Parathyroid adenoma (tissue), 2 donors: ENCODE results near the gene CAMKK1.

Source experiments
- H2AFZ ChIP-seq: fragments of 300-600 bp; sonication (generic); one replicate; pipeline ENCODE4 v1.7.0; 2017; ENCODE audit warnings: antibody characterized with exemption, mild to moderate bottlenecking
- H3K27ac ChIP-seq: fragments of 300-600 bp; sonication (generic); one replicate; pipeline ENCODE4 v1.7.0; 2017
- H3K27me3 ChIP-seq: fragments of 300-600 bp; sonication (generic); one replicate; pipeline ENCODE4 v1.7.0; 2017; ENCODE audit warnings: low read length; ENCODE audit not compliant: control insufficient read depth, insufficient read depth
- H3K36me3 ChIP-seq: fragments of 300-600 bp; sonication (generic); one replicate; pipeline ENCODE4 v1.7.0; 2017; ENCODE audit warnings: low read length; ENCODE audit not compliant: control insufficient read depth, insufficient read depth
- H3K4me1 ChIP-seq: fragments of 300-600 bp; sonication (generic); one replicate; pipeline ENCODE4 v1.7.0; 2017; ENCODE audit warnings: control low read depth
- H3K4me2 ChIP-seq: fragments of 300-600 bp; sonication (generic); one replicate; pipeline ENCODE4 v1.7.0; 2017; ENCODE audit warnings: low read length
- H3K4me3 ChIP-seq: fragments of 300-600 bp; sonication (generic); one replicate; pipeline ENCODE4 v1.7.0; 2017; ENCODE audit warnings: low read depth, low read length
- H3K79me2 ChIP-seq: fragments of 300-600 bp; sonication (generic); one replicate; pipeline ENCODE4 v1.7.0; 2017; ENCODE audit warnings: control low read depth
- H3K9ac ChIP-seq: fragments of 300-600 bp; sonication (generic); one replicate; pipeline ENCODE4 v1.7.0; 2017; ENCODE audit warnings: mild to moderate bottlenecking
- H3K9me3 ChIP-seq: fragments of 300-600 bp; sonication (generic); one replicate; pipeline ENCODE4 v1.7.0; 2017; ENCODE audit warnings: low read length; ENCODE audit not compliant: control insufficient read depth
- TF ChIP-seq, protein P1 (sequence below): fragments of 300-600 bp; sonication (generic); IDR thresholded peaks from one replicate; pipeline ENCODE4 v1.7.0; 2017; ENCODE audit warnings: antibody characterized with exemption, mild to moderate bottlenecking
- donor health status: primary hyperparathyroidism.

The CAMKK1 gene

DNA sequence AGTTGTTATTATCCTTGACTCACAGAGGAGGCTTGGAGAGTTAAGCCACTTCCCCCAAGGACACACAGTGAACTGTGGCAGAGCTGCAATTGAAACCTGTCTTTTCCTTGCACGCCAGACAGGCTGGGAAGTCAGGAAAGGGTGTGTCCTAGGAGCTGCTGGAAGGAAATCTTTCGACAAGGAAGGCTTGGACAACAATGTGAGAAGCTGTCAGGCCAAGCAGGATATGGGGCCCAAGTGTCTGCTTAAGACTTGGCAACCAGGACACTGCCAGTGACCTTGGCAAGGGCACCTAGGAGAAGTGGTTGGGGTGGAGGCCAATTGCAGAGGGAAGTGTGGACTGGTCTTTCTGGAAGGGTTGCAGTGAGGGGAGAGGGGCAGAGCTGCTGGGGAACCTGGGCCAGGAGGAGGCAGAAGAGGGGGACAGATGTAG is 2.1 kb upstream of the CAMKK1 start:
- TF ChIP-seq, protein P1, sequence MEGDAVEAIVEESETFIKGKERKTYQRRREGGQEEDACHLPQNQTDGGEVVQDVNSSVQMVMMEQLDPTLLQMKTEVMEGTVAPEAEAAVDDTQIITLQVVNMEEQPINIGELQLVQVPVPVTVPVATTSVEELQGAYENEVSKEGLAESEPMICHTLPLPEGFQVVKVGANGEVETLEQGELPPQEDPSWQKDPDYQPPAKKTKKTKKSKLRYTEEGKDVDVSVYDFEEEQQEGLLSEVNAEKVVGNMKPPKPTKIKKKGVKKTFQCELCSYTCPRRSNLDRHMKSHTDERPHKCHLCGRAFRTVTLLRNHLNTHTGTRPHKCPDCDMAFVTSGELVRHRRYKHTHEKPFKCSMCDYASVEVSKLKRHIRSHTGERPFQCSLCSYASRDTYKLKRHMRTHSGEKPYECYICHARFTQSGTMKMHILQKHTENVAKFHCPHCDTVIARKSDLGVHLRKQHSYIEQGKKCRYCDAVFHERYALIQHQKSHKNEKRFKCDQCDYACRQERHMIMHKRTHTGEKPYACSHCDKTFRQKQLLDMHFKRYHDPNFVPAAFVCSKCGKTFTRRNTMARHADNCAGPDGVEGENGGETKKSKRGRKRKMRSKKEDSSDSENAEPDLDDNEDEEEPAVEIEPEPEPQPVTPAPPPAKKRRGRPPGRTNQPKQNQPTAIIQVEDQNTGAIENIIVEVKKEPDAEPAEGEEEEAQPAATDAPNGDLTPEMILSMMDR = no peak
- no peaks in the 10 kb centered on the region for H3K9me3 ChIP-seq
- peak overlapping the region; percentile 67 for H3K27ac ChIP-seq
- no peak overlapping the region for H3K4me3 ChIP-seq
- H3K4me2 ChIP-seq = no peak overlapping the region
- no peak overlapping the region for H3K9ac ChIP-seq
- no peaks in the 10 kb centered on the region for H3K36me3 ChIP-seq
- peaks cover 10% of the 10 kb centered on the region for H3K4me1 ChIP-seq
- no peaks in the 10 kb centered on the region for H3K79me2 ChIP-seq
- peak overlapping the region; percentile 54 for H2AFZ ChIP-seq
- H3K27me3 ChIP-seq = no peaks in the 10 kb centered on the region

DNA sequence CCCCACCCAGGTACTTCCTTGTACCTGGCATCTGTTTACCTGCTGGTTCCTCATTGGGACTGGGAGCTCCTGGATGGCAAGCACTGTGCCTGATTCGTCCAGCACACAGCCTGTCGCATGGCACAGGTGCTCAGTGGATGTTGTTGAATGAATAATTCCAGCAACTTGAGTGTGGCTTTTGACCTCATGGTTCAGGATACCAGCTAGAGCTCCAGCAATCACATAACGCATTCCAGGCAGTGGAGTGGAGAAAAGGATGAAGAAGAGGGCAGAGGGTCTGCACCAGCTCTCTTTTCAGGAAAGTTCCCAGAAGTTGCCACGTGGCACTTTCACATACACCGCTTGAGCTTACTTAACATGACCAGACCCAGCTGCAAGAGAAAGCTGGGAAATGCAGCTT is 1.3 kb upstream of the CAMKK1 start:
- H3K9ac ChIP-seq = no peak overlapping the region

DNA sequence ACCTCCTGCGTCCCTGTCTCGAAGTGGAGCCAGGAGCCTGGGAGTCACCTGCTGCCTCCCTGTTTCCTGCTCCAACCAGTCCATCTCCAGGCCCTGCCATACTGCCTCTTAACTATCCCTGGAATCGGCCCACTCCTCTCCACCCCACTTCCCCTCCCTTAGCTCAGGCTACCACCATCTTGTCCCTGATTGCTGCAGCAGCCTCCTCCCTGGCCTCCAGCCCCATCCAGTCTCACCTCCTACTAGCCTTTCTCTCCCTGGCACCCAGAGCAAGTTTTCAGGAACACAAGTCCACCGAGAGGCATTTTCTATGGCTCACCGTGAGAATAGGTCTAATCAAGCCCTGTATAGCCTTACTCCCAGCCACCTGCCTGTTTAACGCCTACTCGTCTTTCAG is 865 bp upstream of the CAMKK1 start:
- peak overlapping the region; percentile 71 for H3K4me2 ChIP-seq
- peak overlapping the region; percentile 67 for H3K27ac ChIP-seq
- TF ChIP-seq, protein P1 = no peak
- no peaks in the 10 kb centered on the region for H3K9me3 ChIP-seq
- H3K79me2 ChIP-seq = no peaks in the 10 kb centered on the region
- no peaks in the 10 kb centered on the region for H3K36me3 ChIP-seq
- H3K4me3 ChIP-seq = peak overlapping the region; percentile 53
- H3K27me3 ChIP-seq = no peaks in the 10 kb centered on the region
- H3K9ac ChIP-seq = no peak overlapping the region
- peak overlapping the region; percentile 99 for H2AFZ ChIP-seq
- H3K4me1 ChIP-seq = peaks cover 10% of the 10 kb centered on the region

More for the DNA sequence above, 1.3 kb upstream of the CAMKK1 start:
- H3K4me3 ChIP-seq = peak overlapping the region; percentile 53
- H3K79me2 ChIP-seq = no peaks in the 10 kb centered on the region
- H3K27me3 ChIP-seq = no peaks in the 10 kb centered on the region
- no peaks in the 10 kb centered on the region for H3K9me3 ChIP-seq
- no peaks in the 10 kb centered on the region for H3K36me3 ChIP-seq
- peaks cover 10% of the 10 kb centered on the region for H3K4me1 ChIP-seq
- TF ChIP-seq, protein P1 = no peak
- peak overlapping the region; percentile 71 for H3K4me2 ChIP-seq
- H3K27ac ChIP-seq = peak overlapping the region; percentile 67
- H2AFZ ChIP-seq = peak overlapping the region; percentile 54

DNA sequence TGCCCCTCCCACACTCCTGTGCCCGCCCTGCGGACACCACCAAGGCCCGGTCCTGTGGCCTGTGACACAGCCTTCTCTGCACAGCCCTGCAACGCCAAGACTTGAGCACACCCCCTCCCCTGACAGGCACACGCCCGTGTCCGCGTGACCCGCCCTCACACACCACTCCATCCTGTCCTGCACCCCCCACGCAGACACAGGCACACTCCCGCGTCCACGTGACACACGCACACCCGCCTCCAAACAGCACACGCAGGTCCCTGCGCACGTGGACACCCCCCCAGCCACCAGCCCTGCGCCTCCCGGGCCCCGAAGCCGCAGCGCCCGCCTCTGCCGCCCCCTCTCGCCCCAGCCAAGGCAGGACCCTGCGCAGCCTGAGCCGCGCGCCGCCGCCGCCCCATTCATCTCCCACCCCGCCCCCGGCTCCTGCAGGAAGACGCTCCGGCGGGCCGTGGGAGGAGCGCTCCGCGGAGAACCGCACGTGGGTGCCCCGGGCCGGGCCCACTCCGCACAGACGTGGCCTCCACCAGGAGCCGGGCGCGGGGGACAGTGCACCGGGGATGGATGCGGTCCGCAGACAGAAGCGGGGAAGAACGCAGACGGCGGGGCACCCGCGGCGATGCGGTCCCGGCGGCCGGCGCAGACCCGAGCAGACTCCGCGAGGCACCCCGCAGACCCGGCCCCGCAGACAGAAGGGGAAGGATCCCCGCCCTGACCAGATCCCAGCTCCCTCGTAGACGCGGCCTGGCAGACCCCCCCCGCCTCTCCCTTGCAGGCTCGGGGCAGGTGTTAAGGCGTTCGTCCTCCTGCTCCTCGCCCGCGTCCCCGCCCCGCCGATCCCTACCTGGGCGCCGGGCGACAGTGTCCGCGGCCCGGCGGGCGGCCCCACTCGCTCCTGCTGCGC is 506 bp downstream of the CAMKK1 start:
- H3K79me2 ChIP-seq = no peaks in the 10 kb centered on the region
- no peak overlapping the region for H3K9ac ChIP-seq
- no peaks in the 10 kb centered on the region for H3K36me3 ChIP-seq
- no peaks in the 10 kb centered on the region for H3K27me3 ChIP-seq
- H3K4me2 ChIP-seq = peak overlapping the region; percentile 87
- peak overlapping the region; percentile 92 for H2AFZ ChIP-seq
- peak overlapping the region; percentile 47 for H3K4me3 ChIP-seq
- H3K9me3 ChIP-seq = no peaks in the 10 kb centered on the region
- peaks cover 15% of the 10 kb centered on the region for H3K4me1 ChIP-seq
- TF ChIP-seq, protein P1 = no peak
- no peak overlapping the region for H3K27ac ChIP-seq
